ENCODE measurements around the gene ZNF804A.

Gene ZNF804A

GRCh38 chr2:184814421-184814820, 216.1 kb downstream of the ZNF804A start:
- TF ChIP-seq ZNF274 (IDR thresholded peaks at IDR 0.05; ENCODE audit: low read depth, low read length), result no peak
- TF ChIP-seq YY1 (IDR thresholded peaks at IDR 0.05; ENCODE audit: insufficient read depth, insufficient read length), result no peak
- TF ChIP-seq SUZ12 (IDR thresholded peaks at IDR 0.05; ENCODE audit: extremely low read depth, insufficient read depth, insufficient read length), result no peak
- Histone ChIP-seq H3K4me3 (ENCODE audit: insufficient read length, low read depth) (no peak overlapping the region), H3K4me1 (ENCODE audit: insufficient read depth, insufficient read length) (no peaks in the 10 kb centered on the region), H3K36me3 (ENCODE audit: insufficient read depth, insufficient read length, low read length) (no peaks in the 10 kb centered on the region), H3K9me3 (ENCODE audit: insufficient read depth, low read length) (no peaks in the 10 kb centered on the region), H3K27me3 (ENCODE audit: insufficient read depth, insufficient read length) (no peaks in the 10 kb centered on the region), H3K9ac (ENCODE audit: insufficient read length, low read depth) (no peak overlapping the region)
- DNase-seq (ENCODE audit: low read depth, low spot score), result no peak

GRCh38 chr2:184815824-184816223, 217.5 kb downstream of the ZNF804A start:
- TF ChIP-seq SUZ12 (IDR thresholded peaks at IDR 0.05; ENCODE audit: extremely low read depth, insufficient read depth, insufficient read length) (no peak), YY1 (IDR thresholded peaks at IDR 0.05; ENCODE audit: insufficient read depth, insufficient read length) (no peak), ZNF274 (IDR thresholded peaks at IDR 0.05; ENCODE audit: low read depth, low read length) (no peak)
- Histone ChIP-seq H3K4me1 (ENCODE audit: insufficient read depth, insufficient read length) (no peaks in the 10 kb centered on the region), H3K9me3 (ENCODE audit: insufficient read depth, low read length) (no peaks in the 10 kb centered on the region), H3K4me3 (ENCODE audit: insufficient read length, low read depth) (no peak overlapping the region), H3K36me3 (ENCODE audit: insufficient read depth, insufficient read length, low read length) (no peaks in the 10 kb centered on the region), H3K9ac (ENCODE audit: insufficient read length, low read depth) (no peak overlapping the region), H3K27me3 (ENCODE audit: insufficient read depth, insufficient read length) (no peaks in the 10 kb centered on the region)
- no peak for DNase-seq (ENCODE audit: low read depth, low spot score)

GRCh38 chr2:184824597-184824996, 226.3 kb downstream of the ZNF804A start:
- peak; percentile 6 for DNase-seq (ENCODE audit: low read depth, low spot score)
- no peak overlapping the region for H3K4me3 ChIP-seq (ENCODE audit: insufficient read length, low read depth)
- H3K9ac ChIP-seq (ENCODE audit: insufficient read length, low read depth), result no peak overlapping the region
- no peaks in the 10 kb centered on the region for H3K27me3 ChIP-seq (ENCODE audit: insufficient read depth, insufficient read length)
- H3K9me3 ChIP-seq (ENCODE audit: insufficient read depth, low read length), result no peaks in the 10 kb centered on the region
- TF ChIP-seq SUZ12 (IDR thresholded peaks at IDR 0.05; ENCODE audit: extremely low read depth, insufficient read depth, insufficient read length), result no peak
- H3K36me3 ChIP-seq (ENCODE audit: insufficient read depth, insufficient read length, low read length), result no peaks in the 10 kb centered on the region
- H3K4me1 ChIP-seq (ENCODE audit: insufficient read depth, insufficient read length), result no peaks in the 10 kb centered on the region

- H3K9me3 ChIP-seq (ENCODE audit: insufficient read depth, low read length), result no peaks in the 10 kb centered on the region
- no peak for TF ChIP-seq SUZ12 (IDR thresholded peaks at IDR 0.05; ENCODE audit: extremely low read depth, insufficient read depth, insufficient read length)
- TF ChIP-seq YY1 (IDR thresholded peaks at IDR 0.05; ENCODE audit: insufficient read depth, insufficient read length), result no peak
- TF ChIP-seq ZNF274 (IDR thresholded peaks at IDR 0.05; ENCODE audit: low read depth, low read length), result no peak
- no peak overlapping the region for H3K4me3 ChIP-seq (ENCODE audit: insufficient read length, low read depth)
- no peaks in the 10 kb centered on the region for H3K36me3 ChIP-seq (ENCODE audit: insufficient read depth, insufficient read length, low read length)
- no peaks in the 10 kb centered on the region for H3K4me1 ChIP-seq (ENCODE audit: insufficient read depth, insufficient read length)
- no peak for DNase-seq (ENCODE audit: low read depth, low spot score)
- no peaks in the 10 kb centered on the region for H3K27me3 ChIP-seq (ENCODE audit: insufficient read depth, insufficient read length)
- H3K9ac ChIP-seq (ENCODE audit: insufficient read length, low read depth), result no peak overlapping the region
Observed at GRCh38 chr2:184830531-184830930, 232.2 kb downstream of the ZNF804A start.

GRCh38 chr2:184834699-184835397, 236.5 kb downstream of the ZNF804A start:
- no peaks in the 10 kb centered on the region for H3K27me3 ChIP-seq (ENCODE audit: insufficient read depth, insufficient read length)
- H3K9me3 ChIP-seq (ENCODE audit: insufficient read depth, low read length), result no peaks in the 10 kb centered on the region
- H3K36me3 ChIP-seq (ENCODE audit: insufficient read depth, insufficient read length, low read length), result no peaks in the 10 kb centered on the region
- H3K9ac ChIP-seq (ENCODE audit: insufficient read length, low read depth), result no peak overlapping the region
- no peak for DNase-seq (ENCODE audit: low read depth, low spot score)
- TF ChIP-seq YY1 (IDR thresholded peaks at IDR 0.05; ENCODE audit: insufficient read depth, insufficient read length) (no peak), SUZ12 (IDR thresholded peaks at IDR 0.05; ENCODE audit: extremely low read depth, insufficient read depth, insufficient read length) (no peak), ZNF274 (IDR thresholded peaks at IDR 0.05; ENCODE audit: low read depth, low read length) (no peak)
- H3K4me3 ChIP-seq (ENCODE audit: insufficient read length, low read depth), result no peak overlapping the region
- H3K4me1 ChIP-seq (ENCODE audit: insufficient read depth, insufficient read length), result no peaks in the 10 kb centered on the region

GRCh38 chr2:184835398-184835715, 237.0 kb downstream of the ZNF804A start:
- Histone ChIP-seq H3K27me3 (ENCODE audit: insufficient read depth, insufficient read length) (no peaks in the 10 kb centered on the region), H3K4me1 (ENCODE audit: insufficient read depth, insufficient read length) (no peaks in the 10 kb centered on the region), H3K36me3 (ENCODE audit: insufficient read depth, insufficient read length, low read length) (no peaks in the 10 kb centered on the region), H3K9ac (ENCODE audit: insufficient read length, low read depth) (no peak overlapping the region), H3K4me3 (ENCODE audit: insufficient read length, low read depth) (no peak overlapping the region), H3K9me3 (ENCODE audit: insufficient read depth, low read length) (no peaks in the 10 kb centered on the region)
- DNase-seq (ENCODE audit: low read depth, low spot score), result no peak
- TF ChIP-seq SUZ12 (IDR thresholded peaks at IDR 0.05; ENCODE audit: extremely low read depth, insufficient read depth, insufficient read length) (no peak), YY1 (IDR thresholded peaks at IDR 0.05; ENCODE audit: insufficient read depth, insufficient read length) (no peak), ZNF274 (IDR thresholded peaks at IDR 0.05; ENCODE audit: low read depth, low read length) (no peak)

GRCh38 chr2:184847331-184847730, 249.0 kb downstream of the ZNF804A start:
- no peaks in the 10 kb centered on the region for H3K4me1 ChIP-seq (ENCODE audit: insufficient read depth, insufficient read length)
- no peaks in the 10 kb centered on the region for H3K36me3 ChIP-seq (ENCODE audit: insufficient read depth, insufficient read length, low read length)
- no peak for DNase-seq (ENCODE audit: low read depth, low spot score)
- no peak overlapping the region for H3K9ac ChIP-seq (ENCODE audit: insufficient read length, low read depth)
- no peaks in the 10 kb centered on the region for H3K27me3 ChIP-seq (ENCODE audit: insufficient read depth, insufficient read length)
- H3K9me3 ChIP-seq (ENCODE audit: insufficient read depth, low read length), result no peaks in the 10 kb centered on the region
- no peak overlapping the region for H3K4me3 ChIP-seq (ENCODE audit: insufficient read length, low read depth)
- TF ChIP-seq YY1 (IDR thresholded peaks at IDR 0.05; ENCODE audit: insufficient read depth, insufficient read length), result no peak
- no peak for TF ChIP-seq ZNF274 (IDR thresholded peaks at IDR 0.05; ENCODE audit: low read depth, low read length)
- TF ChIP-seq SUZ12 (IDR thresholded peaks at IDR 0.05; ENCODE audit: extremely low read depth, insufficient read depth, insufficient read length), result no peak
